SK-N-MC (cell line): ENCODE data around the gene GALP.
"Not testable (repeated sequence)": the region's sequence is repeated elsewhere in the genome, so short reads cannot be mapped to it uniquely, and the experiment has no call there.

ENCODE experiments used
- EZH2 ChIP-seq: fragments of 200-600 bp; sonication (generic); IDR thresholded peaks from one replicate; pipeline ENCODE4 v1.6.1; 2017; ENCODE audit warnings: antibody characterized with exemption
- POLR2AphosphoS5 ChIP-seq: IDR thresholded peaks from 2 replicates; pipeline ENCODE4 v1.6.1; 2012; ENCODE audit warnings: mild to moderate bottlenecking, low read depth, low read length, borderline replicate concordance

GRCh38 chr19:56175861-56176307, at the start of gene GALP:
- not testable (repeated sequence) for TF ChIP-seq EZH2, POLR2AphosphoS5
